Body of pancreas (tissue), 4 donors: ENCODE data around the gene MED12L.

Source experiments
- CTCF ChIP-seq, 7 experiments: fragments of 450-650 bp in 4 of 7; fragments of 200-600 bp in 3 of 7; sonication (generic) in 3 of 7; IDR thresholded peaks; one replicate each; pipeline ENCODE4 v1.5.1; 2016 to 2019; ENCODE audit warnings: antibody characterized with exemption in 7 of 7
- POLR2A ChIP-seq, 3 donors: fragments of 450-650 bp; IDR thresholded peaks; one replicate each; pipeline ENCODE4 v1.6.1; 2016; ENCODE audit warnings: antibody characterized with exemption in 3 of 3, mild to moderate bottlenecking in 2 of 3

DNA sequence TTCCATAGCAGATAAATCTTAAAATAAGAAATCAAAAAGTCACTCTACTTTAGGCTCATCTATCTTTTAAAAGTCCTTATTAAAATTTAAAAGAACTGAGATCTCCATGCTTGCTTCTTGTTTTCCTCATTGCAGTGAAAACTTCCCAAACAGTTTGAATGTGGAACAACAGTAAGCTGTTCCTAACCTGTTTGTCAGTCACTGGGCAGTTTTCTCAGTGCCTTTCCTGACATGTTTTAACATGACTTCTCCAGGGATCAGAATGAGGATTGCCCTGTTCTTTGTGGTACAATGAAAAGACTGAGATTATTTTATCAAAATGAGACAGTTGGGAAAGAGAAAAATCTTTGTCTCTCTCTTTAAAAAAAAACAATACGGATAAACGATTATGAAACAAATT is 230.4 kb downstream of the MED12L start:
- TF ChIP-seq POLR2A (IDR thresholded peaks at IDR 0.05) (no peak), CTCF (IDR thresholded peaks at IDR 0.05) (no peak)
